HG03354 (cell line): Measurements from ENCODE around the gene RAN.

ENCODE experiments used
- ATAC-seq: cut with Tn5 transposase; IDR thresholded peaks from one replicate; pipeline ENCODE4 v1.9.1; 2021; ENCODE audit warnings: mild to moderate bottlenecking; ENCODE audit not compliant: unreplicated experiment, poor library complexity, severe bottlenecking

Gene RAN

GRCh38 chr12:130922511-130922953 is 50.7 kb downstream of the RAN start:
- ATAC-seq, result no peak

GRCh38 chr12:130924966-130925665 is 53.2 kb downstream of the RAN start:
- ATAC-seq, result no peak

- ATAC-seq, result no peak
Observed at GRCh38 chr12:130925666-130926015, 53.8 kb downstream of the RAN start.
